HG03521 (cell line): ENCODE measurements around the gene CNTN2.

Source experiments
- ATAC-seq: cut with Tn5 transposase; IDR thresholded peaks from one replicate; pipeline ENCODE4 v1.9.1; 2021; ENCODE audit warnings: mild to moderate bottlenecking, moderate library complexity; ENCODE audit not compliant: unreplicated experiment

Gene CNTN2

GRCh38 chr1:205020466-205020865 is 22.5 kb upstream of the CNTN2 start:
- no peak for ATAC-seq

- ATAC-seq, result no peak
Measured at GRCh38 chr1:205024679-205025078, 18.3 kb upstream of the CNTN2 start.

- ATAC-seq, result no peak
Measured at GRCh38 chr1:205025239-205025638, 17.8 kb upstream of the CNTN2 start.

GRCh38 chr1:205026181-205026580 is 16.8 kb upstream of the CNTN2 start:
- ATAC-seq, result no peak

- no peak for ATAC-seq
Measured at GRCh38 chr1:205028390-205028789, 14.6 kb upstream of the CNTN2 start.

GRCh38 chr1:205028924-205029323 is 14.1 kb upstream of the CNTN2 start:
- no peak for ATAC-seq

- no peak for ATAC-seq
Measured at GRCh38 chr1:205030241-205030640, 12.8 kb upstream of the CNTN2 start.

- ATAC-seq, result no peak
Measured at GRCh38 chr1:205030896-205031295, 12.1 kb upstream of the CNTN2 start.

- no peak for ATAC-seq
Measured at GRCh38 chr1:205032508-205032907, 10.5 kb upstream of the CNTN2 start.

GRCh38 chr1:205037539-205037938 is 5.5 kb upstream of the CNTN2 start:
- ATAC-seq, result no peak

GRCh38 chr1:205038132-205038786 is 4.8 kb upstream of the CNTN2 start:
- no peak for ATAC-seq

GRCh38 chr1:205041001-205041715 is 1.9 kb upstream of the CNTN2 start:
- no peak for ATAC-seq

- ATAC-seq, result no peak
Measured at GRCh38 chr1:205041998-205042910, 758 bp upstream of the CNTN2 start.

- ATAC-seq, result no peak
Measured at GRCh38 chr1:205043866-205044265, 854 bp downstream of the CNTN2 start.

GRCh38 chr1:205044741-205045140 is 1.7 kb downstream of the CNTN2 start:
- no peak for ATAC-seq

GRCh38 chr1:205045146-205045545 is 2.1 kb downstream of the CNTN2 start:
- no peak for ATAC-seq

- no peak for ATAC-seq
Measured at GRCh38 chr1:205046870-205047269, 3.9 kb downstream of the CNTN2 start.

- no peak for ATAC-seq
Measured at GRCh38 chr1:205047764-205048231, 4.8 kb downstream of the CNTN2 start.

GRCh38 chr1:205048382-205048781 is 5.4 kb downstream of the CNTN2 start:
- no peak for ATAC-seq

GRCh38 chr1:205049479-205049878 is 6.5 kb downstream of the CNTN2 start:
- ATAC-seq, result no peak

GRCh38 chr1:205052690-205053089 is 9.7 kb downstream of the CNTN2 start:
- no peak for ATAC-seq
